MV-4-11 (cell line): Measurements from ENCODE around the gene VWA3B.
"Not testable (repeated sequence)": the region's sequence is repeated elsewhere in the genome, so short reads cannot be mapped to it uniquely, and the experiment has no call there.

Experiments used
- DNase-seq: peaks from one replicate; lab custom pipeline; 2025; lab: John Stamatoyannopoulos, UW

The VWA3B gene

DNA sequence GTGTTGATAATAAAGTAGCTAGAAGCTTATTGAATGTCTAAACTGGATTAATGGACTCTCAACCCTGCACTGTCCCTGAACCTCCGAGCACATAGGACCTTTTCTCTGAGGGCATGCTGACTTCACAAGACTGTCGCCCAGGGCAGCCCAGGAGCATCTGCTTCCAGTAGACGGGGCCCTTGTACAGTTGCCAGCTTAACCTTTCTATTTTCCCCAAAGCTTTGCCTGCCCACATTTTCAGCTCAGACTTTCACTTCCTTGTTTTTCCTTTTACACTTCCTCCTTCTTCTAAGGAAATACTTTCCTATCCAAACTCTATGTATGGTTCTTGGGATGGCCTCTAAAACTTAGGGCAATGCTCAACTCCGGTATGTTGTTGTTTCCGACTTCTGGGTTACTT lies 1.3 kb downstream of the VWA3B start:
- DNase-seq = peak; percentile 99

DNA sequence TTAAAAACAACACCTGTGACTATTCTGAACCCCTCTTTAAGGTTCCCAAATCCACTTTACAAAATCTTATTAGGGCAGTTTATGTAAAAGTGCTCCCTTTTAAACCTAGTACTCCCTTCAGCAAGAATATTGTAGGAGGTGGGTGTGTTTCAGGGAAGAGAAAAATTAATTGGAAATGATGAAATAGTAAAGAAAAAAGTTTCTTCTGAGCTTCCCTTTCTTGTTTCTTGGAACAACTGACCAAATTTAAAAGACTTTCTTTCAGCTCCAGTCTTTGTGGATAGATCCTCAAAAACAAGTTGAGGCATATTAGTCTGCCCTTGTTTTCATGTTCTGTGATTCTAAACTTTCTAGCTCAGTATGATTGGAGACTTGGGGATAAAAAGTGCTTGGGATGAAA lies 3.0 kb downstream of the VWA3B start:
- DNase-seq = peak; percentile 59

DNA sequence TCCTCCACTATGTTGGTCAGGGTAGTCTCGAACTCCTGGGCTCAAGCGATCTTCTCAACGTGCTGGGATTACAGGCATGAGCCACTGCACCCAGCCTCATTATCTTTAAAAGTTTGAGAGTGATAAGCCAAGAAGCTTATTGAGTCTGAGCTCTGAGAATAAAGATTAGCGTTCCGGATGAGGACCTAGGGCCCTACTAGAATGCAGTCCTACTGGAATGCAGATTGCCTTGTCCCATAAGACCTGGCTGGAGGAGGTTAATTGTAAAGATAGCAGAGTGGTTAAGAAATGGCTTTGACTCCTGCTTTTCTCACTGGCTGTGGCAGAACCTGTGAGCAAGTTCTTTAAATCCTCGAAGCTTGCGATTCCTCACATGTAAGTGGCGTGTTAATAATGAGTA lies 4.0 kb downstream of the VWA3B start:
- DNase-seq = no peak

DNA sequence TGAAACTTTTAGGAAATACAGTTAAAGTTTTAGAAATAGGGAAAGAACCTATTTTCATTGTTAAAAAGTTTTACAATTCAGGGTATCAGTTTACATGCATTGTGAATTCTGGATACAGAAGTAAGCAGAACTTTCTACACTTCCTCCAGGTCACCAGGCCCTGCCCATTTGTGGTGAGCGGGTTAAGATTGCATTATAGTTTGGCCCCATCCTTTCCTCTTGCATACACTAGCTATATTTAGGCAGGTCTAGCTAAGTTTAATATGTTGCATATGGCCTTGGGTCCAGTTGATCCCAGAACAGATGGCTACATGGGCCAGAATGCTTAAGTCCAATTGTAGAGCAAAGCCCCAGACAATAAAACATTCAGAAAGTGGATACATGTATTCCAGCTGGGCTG lies 4.8 kb downstream of the VWA3B start:
- DNase-seq = peak; percentile 96

DNA sequence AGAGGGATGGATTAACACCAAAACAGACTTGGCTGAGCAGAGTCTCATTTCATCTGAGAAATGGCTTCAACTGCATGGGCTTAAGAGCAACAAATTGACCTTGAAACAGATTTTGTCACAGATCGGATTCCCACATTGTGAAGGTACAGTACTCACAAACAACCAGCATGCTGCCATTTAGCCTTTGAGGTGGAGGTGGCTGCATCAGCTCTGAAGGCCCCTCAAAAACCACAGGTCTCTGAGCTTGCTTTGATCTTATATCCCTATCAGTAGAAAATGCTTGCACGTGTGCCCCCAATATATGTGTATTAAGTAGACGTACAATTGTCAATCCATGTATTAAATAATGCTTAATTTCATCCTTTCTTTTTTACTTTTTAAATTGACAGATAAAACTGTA lies 6.2 kb downstream of the VWA3B start:
- no peak for DNase-seq

DNA sequence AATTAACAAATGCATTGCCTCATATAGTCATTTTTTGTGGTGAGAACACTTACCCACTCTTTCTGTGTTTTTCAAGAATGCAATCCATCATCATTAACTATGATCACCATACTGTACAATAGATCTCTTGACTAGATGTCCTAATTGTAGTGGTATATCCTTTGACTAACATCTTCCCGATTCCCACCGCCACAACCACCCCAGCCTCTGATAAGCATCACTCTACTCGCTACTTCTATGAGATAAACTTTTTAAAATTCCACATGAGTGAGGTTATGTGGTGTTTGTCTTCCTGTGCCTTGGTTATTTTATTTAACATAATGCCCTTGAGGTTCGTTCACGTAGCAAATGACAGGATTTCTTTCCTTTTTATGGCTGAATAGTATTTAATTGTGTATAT lies 6.6 kb downstream of the VWA3B start:
- no peak for DNase-seq

DNA sequence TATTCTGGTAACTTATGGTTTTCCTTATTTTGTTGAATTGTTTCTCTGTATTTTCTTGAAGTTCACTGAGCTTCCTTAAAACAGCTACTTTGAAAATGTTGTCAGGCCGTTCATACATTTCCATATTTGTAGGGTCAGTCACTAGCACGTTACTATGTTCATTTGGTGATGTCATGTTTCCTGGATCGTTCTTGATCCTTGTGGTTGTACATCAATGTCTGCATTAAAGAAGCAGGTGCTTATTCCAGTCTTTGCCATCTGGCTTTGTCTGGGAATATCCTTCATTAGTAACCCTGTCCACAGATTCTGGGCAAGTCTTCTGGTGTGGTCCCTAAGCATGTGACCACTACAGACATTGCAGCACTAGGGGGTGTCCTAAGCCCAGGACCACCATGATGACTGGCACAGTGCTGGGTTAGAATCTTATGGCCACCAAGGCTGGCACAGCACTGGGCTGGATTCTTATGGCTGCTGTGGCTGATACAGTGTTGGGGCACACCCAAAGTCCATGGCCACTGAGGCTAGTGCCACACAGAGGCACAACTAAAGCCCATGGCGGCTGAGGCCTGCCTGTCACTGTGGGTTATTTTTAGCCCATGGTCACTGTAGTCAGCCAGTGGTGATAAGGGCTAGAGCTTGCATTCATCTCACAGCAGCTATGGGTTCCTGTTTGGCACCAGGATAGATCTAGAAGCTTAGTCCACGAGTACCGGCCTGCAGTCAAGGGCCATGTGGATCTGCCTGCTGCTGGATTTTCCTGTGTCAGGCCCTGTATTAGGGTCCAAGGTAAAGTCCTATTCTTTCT lies 13.2 kb downstream of the VWA3B start:
- peak; percentile 30 for DNase-seq

DNA sequence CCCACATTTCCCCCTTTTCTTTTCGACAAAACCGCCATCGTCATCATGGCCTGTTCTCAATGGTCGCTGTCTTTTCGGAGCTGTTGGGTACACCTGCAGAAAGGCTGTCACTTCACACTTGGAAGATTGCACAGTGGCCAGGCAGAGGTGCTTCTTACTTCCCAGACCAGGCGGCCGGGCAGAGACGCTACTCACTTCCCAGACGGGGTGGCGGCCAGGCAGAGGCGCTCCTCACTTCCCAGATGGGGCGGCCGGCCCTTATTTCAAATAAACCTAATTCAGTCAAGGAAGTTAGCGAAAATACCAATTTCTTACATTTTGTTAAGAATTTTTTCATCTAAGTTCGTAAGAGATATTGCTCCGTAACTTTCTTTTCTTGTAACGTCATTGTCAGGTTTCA lies 15.3 kb downstream of the VWA3B start:
- DNase-seq = not testable (repeated sequence)

DNA sequence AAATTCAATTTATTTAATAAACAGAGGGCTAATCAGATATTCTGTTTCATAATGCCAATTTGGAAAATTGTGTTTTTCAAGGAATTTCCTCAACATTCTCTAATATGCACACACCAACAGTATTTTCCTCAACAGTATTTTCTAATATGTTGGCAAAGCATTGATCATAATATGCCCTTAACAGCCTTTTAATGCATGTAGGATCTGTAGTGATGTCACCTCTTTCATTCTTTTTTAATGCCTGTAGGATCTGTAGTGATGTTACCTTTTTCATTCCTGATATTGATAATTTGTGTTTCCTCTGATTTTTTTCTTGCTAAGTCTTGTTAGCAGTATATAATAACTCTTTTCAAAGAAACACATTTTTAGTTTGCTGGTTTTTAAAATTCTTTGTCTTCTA lies 15.9 kb downstream of the VWA3B start:
- no peak for DNase-seq

DNA sequence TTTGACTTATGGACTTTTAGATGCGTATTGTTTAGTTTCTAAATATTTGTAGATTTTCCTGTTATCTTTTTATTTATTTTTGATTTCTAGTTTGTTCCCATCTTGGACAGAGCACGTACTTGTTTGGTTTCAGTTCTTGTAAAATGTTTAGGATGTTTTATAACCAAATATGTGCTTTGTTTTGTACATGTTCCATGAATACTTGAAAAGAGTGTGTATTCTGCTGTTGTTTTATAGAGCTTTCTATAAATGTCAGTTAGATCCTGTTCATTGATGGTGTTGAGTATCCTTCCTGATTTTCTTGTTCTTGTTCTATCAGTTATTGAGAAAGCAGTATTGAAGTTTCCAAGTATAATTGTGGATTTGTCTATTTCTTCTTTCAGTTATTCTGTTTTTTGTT lies 21.1 kb downstream of the VWA3B start:
- DNase-seq = no peak

DNA sequence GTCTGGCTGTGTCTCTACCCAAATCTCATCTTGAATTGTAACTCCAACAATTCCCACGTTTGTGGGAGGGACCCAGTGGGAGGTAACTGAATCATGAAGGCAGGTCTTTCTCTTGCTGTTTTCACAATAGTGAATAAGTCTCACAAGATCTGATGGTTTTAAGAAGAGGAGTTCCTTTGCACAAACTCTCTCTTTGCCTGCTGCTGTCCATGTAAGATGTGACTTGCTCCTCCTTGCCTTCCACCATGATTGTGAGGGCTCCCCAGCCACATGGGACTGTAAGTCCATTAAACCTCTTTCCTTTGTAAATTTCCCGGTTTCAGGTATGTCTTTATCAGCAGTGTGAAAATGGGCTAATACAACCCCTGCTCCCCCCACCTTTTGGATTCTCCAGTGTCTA lies 23.8 kb downstream of the VWA3B start:
- no peak for DNase-seq

DNA sequence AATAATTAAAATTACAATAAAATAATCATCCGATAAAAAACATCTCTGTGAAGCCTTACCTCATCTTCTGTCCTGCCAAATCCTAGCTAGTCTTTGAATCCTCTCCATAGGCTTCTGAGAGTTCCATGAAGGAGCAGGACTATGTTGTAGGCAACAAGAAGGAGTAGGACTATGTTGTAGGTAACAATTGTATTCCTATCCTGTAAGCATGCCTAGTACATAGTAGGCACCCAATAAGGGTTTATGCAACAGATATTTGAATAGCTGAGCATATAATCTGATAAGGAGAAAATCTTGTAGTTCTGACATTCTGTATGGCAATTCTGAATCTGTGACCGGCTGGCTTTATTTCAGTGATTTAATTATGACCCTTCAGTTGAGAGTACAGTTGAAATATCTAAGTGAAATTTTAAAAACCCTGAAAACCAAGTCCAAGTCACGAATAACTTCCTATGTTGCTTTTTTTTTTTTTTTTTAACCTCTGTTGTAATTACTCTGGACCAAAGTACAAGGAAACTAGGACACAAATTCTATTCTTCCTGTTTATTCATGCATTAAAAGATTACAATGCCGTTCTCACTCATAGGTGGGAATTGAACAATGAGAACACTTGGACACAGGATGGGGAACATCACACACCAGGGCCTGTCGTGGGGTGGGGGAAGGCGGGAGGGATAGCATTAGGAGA lies 27.8 kb downstream of the VWA3B start:
- DNase-seq = no peak

DNA sequence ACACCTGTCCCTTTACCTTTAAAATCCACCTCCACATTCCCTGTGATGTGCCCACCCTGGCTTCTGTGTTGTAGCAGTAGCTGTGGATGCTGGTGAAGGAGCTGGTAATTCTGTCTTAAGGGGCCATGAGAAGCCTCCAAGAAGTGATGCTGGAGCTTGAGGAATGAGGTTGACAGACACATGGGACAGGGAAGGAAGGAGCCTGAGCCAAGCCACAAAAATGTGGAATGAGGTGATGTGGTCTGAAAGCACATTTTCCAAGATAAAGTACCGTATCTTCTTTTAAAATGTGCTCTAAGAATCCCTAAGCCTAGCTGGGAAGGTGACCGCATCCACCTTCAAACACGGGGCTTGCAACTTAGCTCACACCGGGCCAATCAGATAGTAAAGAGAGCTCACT lies 31.2 kb downstream of the VWA3B start:
- no peak for DNase-seq

DNA sequence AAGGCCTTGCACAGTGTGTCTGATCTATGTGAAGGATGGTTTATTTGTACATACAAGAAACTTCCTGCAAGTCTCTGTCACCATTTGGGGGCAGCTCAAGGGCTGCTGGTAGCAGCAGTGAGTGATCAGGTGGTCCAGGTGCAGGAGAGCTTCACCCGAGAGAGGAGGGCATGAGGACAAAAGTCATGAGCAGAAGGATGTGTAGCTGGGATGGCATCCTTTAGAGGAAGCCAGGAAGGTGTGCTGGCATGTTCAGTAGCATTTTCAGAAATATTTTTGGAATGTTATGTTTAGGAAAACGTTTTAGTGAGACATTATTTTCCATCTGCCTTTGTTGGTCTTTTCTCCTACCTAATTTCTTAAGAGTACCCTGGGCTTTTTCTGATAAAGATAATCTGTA lies 31.9 kb downstream of the VWA3B start:
- DNase-seq = no peak

DNA sequence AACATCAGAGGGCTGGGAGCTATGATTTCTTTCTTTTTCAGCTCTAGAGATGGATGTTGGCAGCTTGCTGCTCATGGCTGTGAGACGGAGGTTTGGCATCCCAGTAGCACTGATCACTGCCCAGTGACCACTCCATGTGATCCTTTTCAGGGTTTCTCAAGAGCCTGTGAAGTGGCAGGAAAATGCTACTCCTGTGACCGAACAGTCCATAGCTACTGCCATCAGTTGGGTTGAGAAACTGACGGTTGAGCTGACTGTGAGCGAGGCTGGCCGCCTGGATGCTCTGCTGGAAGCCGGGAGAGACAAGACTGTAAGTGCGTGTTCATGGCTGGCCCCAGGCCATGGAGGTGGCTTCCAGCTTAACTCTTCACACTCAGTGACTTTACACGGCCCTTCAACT lies 34.2 kb downstream of the VWA3B start:
- no peak for DNase-seq

DNA sequence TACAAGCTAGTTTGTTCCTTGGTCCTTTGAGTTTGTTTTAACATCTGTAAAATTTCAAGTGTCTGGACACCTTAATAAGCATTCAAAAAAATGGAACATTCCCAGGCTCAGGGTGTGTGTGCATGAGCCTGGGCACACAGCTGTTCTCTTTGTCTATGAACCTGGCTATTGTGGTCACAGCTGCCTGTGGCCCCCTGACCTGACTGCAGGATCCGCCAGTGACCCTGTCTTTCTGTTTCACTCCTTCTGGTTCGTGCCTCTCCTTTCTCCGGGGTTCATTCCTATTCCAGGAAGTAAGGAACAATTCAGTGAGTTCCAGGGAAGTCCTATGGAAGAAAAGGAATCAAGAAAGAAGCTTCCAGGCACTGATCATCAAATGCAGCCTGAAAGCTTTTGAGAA lies 35.6 kb downstream of the VWA3B start:
- no peak for DNase-seq

DNA sequence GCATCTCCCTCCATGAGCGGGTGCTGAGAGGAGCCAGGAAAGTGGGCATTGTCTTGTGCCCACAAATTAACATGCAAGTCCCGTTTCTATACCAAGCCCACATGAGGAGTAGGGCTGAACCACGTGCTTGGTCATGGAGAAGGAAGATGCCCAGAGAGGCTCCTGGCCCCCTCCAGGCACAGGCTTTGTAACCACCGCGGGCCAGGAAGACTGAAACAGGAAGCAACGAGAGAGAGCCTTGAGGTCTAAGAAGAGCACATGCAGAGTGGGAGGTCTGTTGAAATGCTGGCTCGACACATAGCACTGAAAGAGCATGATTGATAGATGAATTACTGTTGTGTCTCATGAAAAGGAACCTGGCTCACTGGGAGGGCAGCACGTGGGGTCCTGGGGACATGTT lies 36.3 kb downstream of the VWA3B start:
- peak; percentile 95 for DNase-seq

DNA sequence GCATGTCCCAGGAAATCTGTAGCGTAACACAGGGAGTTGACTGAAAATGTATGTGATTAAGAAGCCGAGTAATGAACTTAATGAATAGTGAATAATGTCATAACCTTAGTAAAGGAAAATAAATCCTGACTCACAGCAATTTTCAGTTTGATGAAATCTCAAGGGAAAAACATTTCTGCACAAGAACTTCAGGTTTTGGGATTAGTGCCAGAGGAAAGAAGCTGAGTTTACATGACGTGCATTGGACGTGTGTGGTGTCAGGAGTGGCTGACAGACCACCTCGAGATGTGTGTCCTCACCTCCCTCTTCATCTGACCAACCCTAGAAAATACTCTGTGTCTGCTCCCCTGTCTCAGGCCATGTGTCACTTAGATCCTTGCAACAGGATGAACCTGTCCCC lies 39.1 kb downstream of the VWA3B start:
- no peak for DNase-seq

DNA sequence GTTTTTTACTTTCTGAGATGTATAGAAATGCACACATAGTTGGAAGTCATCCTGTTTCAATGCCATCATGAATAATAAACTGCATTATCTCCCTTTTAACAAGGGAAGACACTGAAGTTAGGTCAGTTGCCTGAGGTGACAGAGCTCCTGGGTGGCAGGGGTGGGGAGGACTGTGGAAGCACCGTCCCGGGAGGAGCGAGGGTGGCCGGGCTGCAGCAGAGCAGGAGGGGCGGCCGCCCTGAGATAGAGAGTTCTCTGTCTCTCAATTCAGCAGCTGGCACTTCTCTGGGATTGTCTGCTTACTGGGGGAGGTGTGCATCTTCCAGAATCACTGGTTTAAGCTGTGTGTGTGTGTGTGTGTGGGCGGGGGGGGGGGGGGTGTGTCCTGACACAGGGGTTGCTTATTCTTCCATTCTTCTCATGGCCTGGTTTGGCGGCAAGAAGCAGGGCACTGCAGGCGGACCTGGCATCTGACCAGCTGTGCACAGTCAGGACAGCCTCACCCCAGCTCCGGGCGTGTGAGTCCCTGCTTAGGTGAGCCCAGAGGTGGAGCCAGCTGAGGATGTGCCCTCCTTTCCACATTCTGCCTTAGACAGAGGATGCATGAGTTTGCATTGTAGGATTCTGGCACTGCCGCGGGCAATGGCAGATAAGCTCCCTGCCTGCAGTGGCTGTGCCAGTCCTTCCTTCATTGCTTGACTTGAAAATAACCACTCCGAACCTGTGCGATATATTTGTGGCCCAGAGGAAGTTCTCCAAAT lies 40.4 kb downstream of the VWA3B start:
- DNase-seq = no peak

DNA sequence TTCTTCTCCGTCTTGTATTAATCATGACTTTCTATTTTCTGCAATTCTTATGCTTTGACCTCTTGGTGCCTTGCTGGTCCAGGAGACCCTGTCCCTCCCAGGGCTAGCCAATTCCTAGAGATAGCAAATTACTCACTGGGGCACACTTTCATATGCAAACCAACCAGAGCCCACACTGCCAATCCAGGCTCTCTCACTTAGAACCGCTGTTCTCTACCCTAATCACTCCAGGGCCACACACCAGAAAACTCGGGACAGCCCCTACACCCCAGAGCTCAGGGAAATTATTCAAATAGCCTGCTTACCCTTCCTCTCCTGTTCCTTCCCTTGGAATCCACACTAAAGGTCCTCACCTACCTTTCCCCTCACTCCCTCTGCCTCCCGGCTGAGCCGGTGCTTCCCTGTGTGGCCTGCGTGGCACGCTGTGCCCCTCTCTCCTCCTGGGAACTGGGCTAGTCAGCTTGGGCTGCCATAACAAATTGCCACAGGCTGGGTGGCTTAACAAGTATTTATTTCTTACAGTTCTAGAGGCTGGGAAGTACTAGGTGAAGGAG lies 41.7 kb downstream of the VWA3B start:
- DNase-seq = no peak

DNA sequence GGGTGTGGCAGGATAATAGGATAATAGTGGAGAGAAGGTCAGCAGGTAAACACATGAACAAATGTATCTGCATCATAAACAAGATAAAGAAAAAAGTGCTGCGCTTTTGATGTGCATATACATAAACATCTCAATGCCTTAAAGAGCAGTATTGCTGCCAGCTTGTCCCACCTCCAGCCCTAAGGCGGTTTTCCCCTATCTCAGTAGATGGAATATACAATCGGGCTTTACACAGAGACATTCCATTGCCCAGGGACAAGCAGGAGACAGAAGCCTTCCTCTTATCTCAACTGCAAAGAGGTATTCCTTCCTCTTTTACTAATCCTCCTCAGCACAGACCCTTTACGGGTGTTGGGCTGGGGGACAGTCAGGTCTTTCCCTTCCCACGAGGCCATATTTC lies 43.1 kb downstream of the VWA3B start:
- DNase-seq = peak; percentile 7

DNA sequence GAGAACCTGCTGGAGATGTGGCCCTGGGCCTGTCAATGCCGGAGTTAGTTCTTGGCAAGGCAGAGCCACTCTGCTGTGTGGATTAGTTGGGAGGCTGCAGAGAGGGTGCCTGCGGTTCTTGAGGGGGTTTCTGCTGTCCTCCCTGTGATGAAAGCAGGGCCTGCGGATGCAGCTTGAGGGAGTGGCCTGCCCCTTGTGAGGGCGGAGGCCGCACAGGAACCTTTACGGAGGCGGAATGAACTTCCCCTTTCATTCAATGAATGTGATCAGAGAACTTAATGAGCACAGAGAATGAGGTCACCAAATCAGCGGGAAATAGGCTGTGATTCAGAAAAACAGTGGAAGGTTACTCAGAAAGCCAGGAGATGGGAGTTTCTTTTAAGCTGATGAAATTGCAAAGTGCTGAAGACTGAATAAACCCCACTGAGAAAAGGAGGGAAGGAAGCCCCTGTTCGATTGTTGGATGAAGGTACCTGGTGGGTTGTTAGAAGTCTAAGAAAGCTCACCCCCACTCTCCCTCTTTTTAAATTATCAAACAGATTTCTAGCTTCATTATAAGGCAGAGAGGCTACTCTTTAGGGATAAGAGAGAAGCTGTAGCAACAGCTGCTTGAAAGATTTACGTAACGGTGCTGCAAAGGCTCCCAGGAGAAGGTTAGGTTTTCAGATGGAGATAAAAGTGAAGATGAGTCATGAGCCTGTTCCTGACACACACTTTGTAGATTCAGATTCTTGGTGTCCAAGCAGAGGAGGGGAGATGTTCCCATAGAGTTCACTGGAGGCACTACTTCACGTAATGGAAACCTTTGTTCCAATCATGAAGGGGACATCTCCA lies 47.4 kb downstream of the VWA3B start:
- peak; percentile 98 for DNase-seq
